ENCODE data around the gene TENM4.

TENM4 gene

GRCh38 chr11:78952890-78953289, 487.9 kb downstream of the TENM4 start:
- peak; percentile 58 for DNase-seq

GRCh38 chr11:78952175-78952574, 488.7 kb downstream of the TENM4 start:
- no peak for DNase-seq

GRCh38 chr11:78949976-78950690, 490.7 kb downstream of the TENM4 start:
- DNase-seq = no peak

- peak; percentile 54 for DNase-seq
These were observed 493.6 kb downstream of the TENM4 start for GRCh38 chr11:78946945-78947902.

GRCh38 chr11:78943841-78944240, 497.0 kb downstream of the TENM4 start:
- DNase-seq = no peak

- no peak for DNase-seq
These were observed 497.7 kb downstream of the TENM4 start for GRCh38 chr11:78943154-78943553.

- DNase-seq = no peak
These were observed 499.5 kb downstream of the TENM4 start for GRCh38 chr11:78941226-78941851.

- DNase-seq = no peak
These were observed 500.2 kb downstream of the TENM4 start for GRCh38 chr11:78940500-78941225.

- DNase-seq = peak; percentile 16
These were observed 501.9 kb downstream of the TENM4 start for GRCh38 chr11:78938971-78939370.

GRCh38 chr11:78938036-78938435, 502.8 kb downstream of the TENM4 start:
- no peak for DNase-seq

- DNase-seq = no peak
These were observed 505.3 kb downstream of the TENM4 start for GRCh38 chr11:78935398-78936068.

GRCh38 chr11:78933350-78933749, 507.5 kb downstream of the TENM4 start:
- DNase-seq = peak; percentile 10

GRCh38 chr11:78932757-78933156, 508.1 kb downstream of the TENM4 start:
- peak; percentile 26 for DNase-seq

- DNase-seq = peak; percentile 32
These were observed 508.9 kb downstream of the TENM4 start for GRCh38 chr11:78931891-78932290.

GRCh38 chr11:78930810-78931523, 509.9 kb downstream of the TENM4 start:
- DNase-seq = peak; percentile 10

- no peak for DNase-seq
These were observed 511.0 kb downstream of the TENM4 start for GRCh38 chr11:78929906-78930220.

- no peak for DNase-seq
These were observed 511.5 kb downstream of the TENM4 start for GRCh38 chr11:78929207-78929905.

GRCh38 chr11:78927511-78927910, 513.3 kb downstream of the TENM4 start:
- no peak for DNase-seq

- no peak for DNase-seq
These were observed 514.0 kb downstream of the TENM4 start for GRCh38 chr11:78926633-78927338.

GRCh38 chr11:78925387-78925786, 515.4 kb downstream of the TENM4 start:
- DNase-seq = no peak
